Midbrain (tissue), 1 donor: ENCODE data around the gene HIP1.
A peak's percentile ranks its signal among the peaks of the same experiment; 100 is the strongest.
"Not testable (repeated sequence)": the region's sequence is repeated elsewhere in the genome, so short reads cannot be mapped to it uniquely, and the experiment has no call there.

Source experiments
- DNase-seq: peaks from one replicate; lab custom pipeline; 2025; lab: John Stamatoyannopoulos, UW

The HIP1 gene

DNA sequence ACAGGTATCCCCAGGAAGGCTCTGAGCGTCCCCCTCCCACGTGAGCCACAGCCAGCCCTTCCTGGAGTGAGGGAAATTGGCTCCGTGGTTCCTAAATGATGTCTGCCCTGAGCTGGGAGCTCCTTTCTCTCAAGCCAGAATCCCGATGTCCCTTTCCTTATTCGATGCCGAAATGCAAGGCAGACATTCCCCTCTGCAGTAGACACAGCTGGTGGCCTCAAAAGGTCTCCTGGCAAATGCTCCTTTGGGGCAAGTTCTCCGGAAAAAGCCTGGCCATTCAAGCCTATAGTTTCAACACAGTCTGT lies 98.9 kb downstream of the HIP1 start:
- DNase-seq = no peak

GRCh38 chr7:75639071-75639885 lies 99.5 kb downstream of the HIP1 start:
- peak; percentile 61 for DNase-seq

- peak; percentile 61 for DNase-seq
These were observed 100.1 kb downstream of the HIP1 start for GRCh38 chr7:75638594-75639070.

DNA sequence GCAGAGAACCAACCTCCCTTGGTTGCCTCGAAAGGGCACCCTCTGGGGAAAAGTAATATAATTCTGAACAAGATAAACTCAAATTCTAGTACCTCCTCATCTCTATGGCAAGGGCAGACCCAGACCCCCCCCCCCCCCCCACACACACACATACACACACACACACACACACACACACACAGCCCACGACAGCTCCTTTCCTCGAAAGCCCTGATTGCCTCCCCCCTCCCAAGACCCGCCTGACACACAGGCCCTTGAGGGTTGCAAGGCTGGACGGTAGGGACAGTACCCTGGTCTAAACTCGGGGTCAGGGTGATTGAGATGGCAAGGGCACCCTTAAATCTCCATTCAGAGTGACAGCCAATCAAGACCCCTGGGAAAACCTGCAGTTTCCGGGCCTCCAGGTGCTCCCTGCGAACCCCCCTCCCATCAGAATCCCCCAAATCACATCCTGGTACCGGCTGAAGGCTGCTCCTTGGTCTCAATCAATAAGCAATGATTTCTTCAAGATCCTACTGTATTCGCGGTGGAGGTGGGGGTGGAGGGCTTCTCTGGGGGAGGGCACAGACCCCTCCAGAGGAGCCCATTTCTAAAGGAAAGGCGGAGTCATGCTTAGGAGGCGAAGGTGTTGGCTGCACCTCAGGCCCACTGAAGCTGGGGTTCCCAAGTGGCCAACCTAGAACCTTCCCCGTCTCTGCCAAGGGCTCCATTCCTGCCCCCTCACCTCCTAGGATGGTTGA lies 100.7 kb downstream of the HIP1 start:
- DNase-seq = no peak

DNA sequence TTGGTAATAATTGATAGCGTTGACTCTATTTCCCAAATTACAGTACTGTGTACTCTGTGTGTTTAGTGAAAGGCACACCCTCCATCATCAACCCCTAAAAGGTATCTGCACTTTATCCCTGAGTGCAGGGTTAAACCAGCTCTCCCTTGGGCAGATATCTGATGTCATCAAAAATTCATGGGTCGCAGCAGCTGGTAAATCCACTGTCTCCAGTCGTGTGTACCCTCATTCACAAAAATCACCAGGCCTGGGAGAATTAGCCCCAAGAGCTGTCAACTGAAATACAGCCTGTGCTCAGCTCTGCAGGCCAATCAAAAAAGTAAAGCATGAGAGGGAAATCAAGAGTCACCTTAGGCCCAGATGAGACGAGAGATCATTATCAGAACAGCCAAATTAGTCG lies 103.7 kb downstream of the HIP1 start:
- DNase-seq = no peak

- DNase-seq = not testable (repeated sequence)
These were observed 106.2 kb downstream of the HIP1 start for GRCh38 chr7:75632587-75632986.

- DNase-seq = no peak
These were observed 107.0 kb downstream of the HIP1 start for GRCh38 chr7:75631711-75632110.

DNA sequence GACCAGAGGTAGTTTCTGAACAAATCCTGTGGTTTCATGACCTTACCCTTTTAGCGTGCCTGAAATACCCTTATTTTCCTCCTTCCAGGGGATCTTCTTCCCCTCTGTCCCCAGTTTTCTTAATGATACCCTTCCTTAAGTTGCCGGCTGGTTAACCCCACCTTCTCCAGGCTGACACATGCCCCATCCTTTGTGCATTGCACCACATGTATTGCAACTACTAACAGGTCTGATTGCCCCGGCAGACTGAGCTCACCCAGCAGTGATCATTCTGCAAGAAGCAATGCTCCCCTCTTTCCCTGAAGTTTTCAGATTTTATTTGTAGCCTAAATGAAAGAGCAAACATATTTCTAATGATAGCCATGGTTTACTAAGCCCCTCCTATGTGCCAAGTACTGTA lies 108.2 kb downstream of the HIP1 start:
- DNase-seq = no peak

GRCh38 chr7:75629044-75629443 lies 109.7 kb downstream of the HIP1 start:
- no peak for DNase-seq

DNA sequence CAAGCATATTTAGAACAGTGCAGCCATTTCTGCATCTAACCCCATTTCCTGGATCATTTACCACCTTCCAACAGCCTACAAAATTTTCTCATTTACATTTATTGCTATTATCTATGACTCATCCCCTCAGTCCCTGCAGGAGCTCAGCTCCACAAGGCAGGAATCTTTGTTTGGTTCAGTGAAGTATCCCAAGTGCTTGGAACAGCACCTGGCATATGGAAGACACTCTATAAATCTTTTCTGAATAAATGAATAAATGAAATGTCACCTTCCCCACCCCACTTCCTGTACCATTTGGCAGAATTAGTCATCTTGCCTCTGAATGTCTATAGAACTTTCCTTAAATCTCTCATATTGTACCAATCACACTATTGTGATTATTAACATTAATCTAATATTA lies 110.7 kb downstream of the HIP1 start:
- DNase-seq = no peak

DNA sequence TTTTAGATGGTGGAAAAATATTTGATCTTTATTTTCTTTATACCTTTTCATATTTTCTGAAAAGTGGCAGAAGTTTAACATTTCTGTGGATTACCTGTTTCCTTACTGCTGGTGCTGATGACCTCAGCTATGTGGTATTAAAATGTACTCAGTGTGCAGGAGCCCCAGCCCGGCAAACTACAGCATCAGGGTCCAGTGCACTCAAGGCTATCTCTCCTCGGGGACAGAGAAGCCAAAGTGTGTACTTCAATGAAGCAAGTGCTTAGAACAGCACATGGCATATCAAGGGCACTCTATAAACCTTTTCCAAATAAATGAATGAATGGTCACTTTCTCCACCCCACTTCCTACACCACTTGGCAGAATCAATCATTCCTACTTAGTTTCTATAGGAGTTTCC lies 111.8 kb downstream of the HIP1 start:
- no peak for DNase-seq

GRCh38 chr7:75625868-75626267 lies 112.9 kb downstream of the HIP1 start:
- DNase-seq = no peak

DNA sequence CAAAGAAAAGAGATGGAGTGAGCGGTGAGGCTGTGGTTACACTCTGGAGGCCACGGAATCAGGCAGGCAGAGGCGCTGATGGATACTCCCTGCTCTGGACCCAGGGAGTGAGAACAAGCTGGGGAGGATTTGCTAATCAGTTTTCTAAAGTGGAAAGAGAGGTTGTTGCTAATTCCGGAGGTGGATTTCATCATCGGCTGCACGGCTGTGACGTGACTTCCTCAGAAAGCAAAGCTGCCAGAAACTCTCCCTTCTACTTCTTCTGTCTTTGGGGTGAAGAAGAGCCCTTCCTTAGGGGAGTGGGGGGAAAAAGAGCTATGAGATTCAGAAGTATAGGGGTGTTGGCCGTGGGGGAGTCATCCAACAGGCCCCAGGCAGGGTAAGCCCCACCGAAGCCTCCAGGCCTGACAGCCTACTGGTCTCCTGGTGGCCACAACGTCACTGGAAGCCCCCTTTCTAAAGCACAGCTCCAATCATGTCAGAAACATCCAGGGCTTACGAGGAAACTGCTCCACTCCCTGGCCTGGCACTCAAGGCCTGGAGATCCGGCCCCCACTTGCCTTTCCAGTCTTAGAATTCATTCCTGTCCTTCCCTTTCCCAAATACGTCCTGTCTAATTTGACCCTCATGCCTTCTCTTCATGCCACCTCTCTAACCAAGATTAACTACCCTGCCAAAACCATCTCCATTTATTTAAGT lies 114.5 kb downstream of the HIP1 start:
- peak; percentile 33 for DNase-seq

- DNase-seq = peak; percentile 37
These were observed 115.2 kb downstream of the HIP1 start for GRCh38 chr7:75623390-75624133.

GRCh38 chr7:75621124-75621523 lies 117.6 kb downstream of the HIP1 start:
- DNase-seq = no peak

GRCh38 chr7:75619636-75620035 lies 119.1 kb downstream of the HIP1 start:
- DNase-seq = no peak

- DNase-seq = peak; percentile 45
These were observed 121.0 kb downstream of the HIP1 start for GRCh38 chr7:75617634-75618234.

DNA sequence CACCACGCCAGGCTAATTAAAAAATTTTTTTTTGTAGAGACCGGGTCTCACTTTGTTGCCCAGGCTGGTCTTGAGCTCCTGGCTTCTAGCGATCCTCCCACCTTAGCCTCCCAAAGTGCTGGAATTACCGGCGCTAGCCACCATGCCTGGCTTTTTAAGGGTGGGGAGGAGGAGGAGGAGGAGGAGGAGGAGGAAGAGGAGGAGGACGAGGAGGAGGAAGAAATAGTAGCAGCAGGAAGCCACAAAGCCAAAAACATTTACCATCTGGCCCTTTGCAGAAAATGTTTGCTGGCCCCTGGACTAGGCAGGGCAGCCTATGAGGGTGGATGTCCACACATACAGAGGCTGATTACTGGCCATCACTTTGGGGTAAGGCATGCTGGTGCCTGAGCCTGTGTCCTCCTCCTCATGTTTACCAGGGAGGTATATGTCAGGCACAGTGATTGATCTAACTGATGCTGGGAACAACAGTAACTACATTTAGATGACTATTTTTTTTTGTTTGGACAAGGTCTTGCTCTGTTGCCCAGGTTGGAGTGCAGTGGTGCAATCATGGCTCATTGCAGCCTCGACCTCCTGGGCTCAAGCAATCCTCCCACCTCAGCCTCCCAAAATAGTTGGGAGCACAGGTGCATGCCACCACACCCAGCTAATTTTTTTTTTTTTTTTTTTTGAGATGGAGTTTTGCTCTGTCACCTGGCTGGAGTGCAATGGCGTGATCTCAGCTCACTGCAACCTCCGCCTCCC lies 122.1 kb downstream of the HIP1 start:
- DNase-seq = no peak

DNA sequence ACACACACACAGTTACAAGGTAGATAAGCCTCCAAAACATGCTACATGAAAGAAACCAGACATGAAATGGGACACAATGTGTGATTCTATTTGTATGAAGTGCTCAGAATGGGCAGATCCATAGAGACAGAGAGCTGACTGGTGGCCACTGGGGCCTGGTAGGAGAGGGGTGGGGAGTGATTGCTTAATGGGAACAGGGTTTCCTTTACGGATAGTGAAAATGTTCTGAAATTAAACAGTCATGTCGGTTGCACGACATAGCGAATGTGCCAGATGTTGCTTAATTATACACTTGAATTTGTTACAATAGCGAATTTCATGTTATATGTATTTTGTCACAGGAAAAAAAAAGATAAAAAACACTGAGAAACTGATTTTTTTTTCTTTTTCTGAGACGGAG lies 124.3 kb downstream of the HIP1 start:
- no peak for DNase-seq

DNA sequence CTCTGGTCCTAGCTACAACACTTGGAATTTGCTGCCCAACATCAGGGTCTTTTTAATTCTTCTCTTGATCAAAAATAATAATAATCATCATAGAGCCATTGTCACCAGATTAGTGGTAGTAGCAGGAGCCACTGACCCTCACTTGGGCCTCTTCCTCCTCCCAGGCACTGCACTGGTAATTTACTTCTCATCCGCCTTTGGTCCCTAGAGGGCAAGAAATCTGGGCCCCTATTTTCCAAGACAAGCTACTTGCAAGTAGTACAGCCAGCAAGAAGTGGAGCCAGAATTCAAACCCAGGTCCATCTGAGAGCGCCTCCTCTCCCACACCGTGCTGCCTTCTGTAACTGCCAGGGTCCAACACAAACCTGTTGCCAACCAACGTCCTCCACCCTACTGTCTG lies 125.4 kb downstream of the HIP1 start:
- DNase-seq = no peak
